Stimulated activated CD8-positive, alpha-beta memory T cell treated with anti-CD3 and anti-CD28 coated beads, Interleukin-7, amount 100 ng/mL, for 4 hours (primary cell): ENCODE data around the gene MIS18BP1.
"Not testable (repeated sequence)": the region's sequence is repeated elsewhere in the genome, so short reads cannot be mapped to it uniquely, and the experiment has no call there.

Experiments
- DNase-seq, 2 donors: peaks; one replicate each; pipeline ENCODE4 v3.0.0-alpha.2; 2020; ENCODE audit warnings: low read depth in 2 of 2

Gene MIS18BP1

GRCh38 chr14:45246151-45246550 is 6.9 kb downstream of the MIS18BP1 start:
- no peak for DNase-seq

- no peak for DNase-seq
Measured at GRCh38 chr14:45242706-45243105, 10.3 kb downstream of the MIS18BP1 start.

- DNase-seq = no peak
Measured at GRCh38 chr14:45238988-45239387, 14.0 kb downstream of the MIS18BP1 start.

- no peak for DNase-seq
Measured at GRCh38 chr14:45227566-45227965, 25.4 kb downstream of the MIS18BP1 start.

GRCh38 chr14:45222485-45223262 is 30.3 kb downstream of the MIS18BP1 start:
- no peak for DNase-seq

GRCh38 chr14:45214341-45214740 is 38.7 kb downstream of the MIS18BP1 start:
- DNase-seq = not testable (repeated sequence)

GRCh38 chr14:45213716-45214115 is 39.3 kb downstream of the MIS18BP1 start:
- DNase-seq = not testable (repeated sequence)

GRCh38 chr14:45212231-45212630 is 40.8 kb downstream of the MIS18BP1 start:
- no peak for DNase-seq

GRCh38 chr14:45211295-45211694 is 41.7 kb downstream of the MIS18BP1 start:
- no peak for DNase-seq

GRCh38 chr14:45210159-45210558 is 42.8 kb downstream of the MIS18BP1 start:
- no peak for DNase-seq

- DNase-seq = no peak
Measured at GRCh38 chr14:45204241-45204640, 48.8 kb downstream of the MIS18BP1 start.

GRCh38 chr14:45201905-45202304 is 51.1 kb downstream of the MIS18BP1 start:
- no peak for DNase-seq

- DNase-seq = no peak
Measured at GRCh38 chr14:45199230-45199629, 53.8 kb downstream of the MIS18BP1 start.

GRCh38 chr14:45198551-45198950 is 54.5 kb downstream of the MIS18BP1 start:
- no peak for DNase-seq

GRCh38 chr14:45194964-45195363 is 58.0 kb downstream of the MIS18BP1 start:
- DNase-seq = no peak

- no peak for DNase-seq
Measured at GRCh38 chr14:45185100-45185814, 67.7 kb downstream of the MIS18BP1 start.

GRCh38 chr14:45181806-45182205 is 71.2 kb downstream of the MIS18BP1 start:
- no peak for DNase-seq

GRCh38 chr14:45181329-45181728 is 71.7 kb downstream of the MIS18BP1 start:
- no peak for DNase-seq

- no peak for DNase-seq
Measured at GRCh38 chr14:45177076-45177475, 75.9 kb downstream of the MIS18BP1 start.

- no peak for DNase-seq
Measured at GRCh38 chr14:45169906-45170305, 83.1 kb downstream of the MIS18BP1 start.

- no peak for DNase-seq
Measured at GRCh38 chr14:45156067-45156466, 96.9 kb downstream of the MIS18BP1 start.
